Gastroesophageal sphincter (tissue), 4 donors: Measurements from ENCODE around the gene CDIPT. TPM values are rescaled to one million over a fixed set of nuclear protein-coding genes. Genes with fewer than 3 reads are reported as not detected.

ENCODE experiments used
- ATAC-seq: fragments of 150-250 bp; one replicate; pipeline ENCODE4 v1.9.1; 2016; ENCODE audit warnings: mild to moderate bottlenecking, moderate library complexity
- H3K27ac ChIP-seq, 4 donors: fragments of 200-600 bp; sonication (generic) in 3 of 4; 1 replicate in 3 of 4; 2 replicates in 1 of 4; pipeline ENCODE4 v1.5.1; 2016 to 2019
- H3K27me3 ChIP-seq: fragments of 200-600 bp; sonication (generic); one replicate; pipeline ENCODE4 v1.5.1; 2019
- H3K36me3 ChIP-seq, 2 donors: fragments of 200-600 bp; sonication (generic); one replicate each; pipeline ENCODE4 v1.5.1; 2019; ENCODE audit warnings: control low read depth in 1 of 2
- H3K4me1 ChIP-seq, 3 donors: fragments of 200-600 bp; sonication (generic); 1 replicate in 2 of 3; 2 replicates in 1 of 3; pipeline ENCODE4 v1.5.1; 2016 to 2019; ENCODE audit warnings: control low read depth in 2 of 3
- H3K4me3 ChIP-seq, 2 donors: fragments of 200-600 bp; sonication (generic); one replicate each; pipeline ENCODE4 v1.5.1; 2019; ENCODE audit warnings: mild to moderate bottlenecking in 1 of 2, moderate library complexity in 1 of 2
- H3K9me3 ChIP-seq, 3 donors: fragments of 200-600 bp; sonication (generic); one replicate each; pipeline ENCODE4 v1.5.1; 2017 to 2019; ENCODE audit warnings: control low read depth in 2 of 3
- EP300 ChIP-seq: sonication (generic); formaldehyde crosslinking; IDR thresholded peaks from one replicate; pipeline ENCODE4 v1.6.1; 2017; ENCODE audit warnings: antibody characterized with exemption, mild to moderate bottlenecking
- POLR2A ChIP-seq, 2 donors: fragments of 450-650 bp; IDR thresholded peaks; one replicate each; pipeline ENCODE4 v1.6.1; 2017; ENCODE audit warnings: antibody characterized with exemption in 2 of 2, mild to moderate bottlenecking in 2 of 2, moderate library complexity in 1 of 2
- POLR2AphosphoS5 ChIP-seq: sonication (generic); formaldehyde crosslinking; IDR thresholded peaks from one replicate; pipeline ENCODE4 v1.6.1; 2017; ENCODE audit warnings: antibody characterized with exemption
- WGBS, 2 donors: methylation state at CpG; one replicate each; pipeline ENCODE4 v1.1.5; 2018; ENCODE audit warnings: low coverage in 1 of 2; 5-methylcytosine and 5-hydroxymethylcytosine counted together
- total RNA-seq, 4 donors: library from RNA; depleted of rRNA; stranded (reverse); fragments of >200 nt; gene quantifications; one replicate each; pipeline ENCODE4 v1.1.0, GENCODE V29; 2016
- TF ChIP-seq, protein P1 (sequence below), 4 experiments: fragments of 200-600 bp in 2 of 4; fragments of 450-650 bp in 2 of 4; sonication (generic) in 1 of 4; IDR thresholded peaks; one replicate each; pipeline ENCODE4 v1.5.1; 2017 to 2019; ENCODE audit warnings: antibody characterized with exemption in 4 of 4, mild to moderate bottlenecking in 2 of 4, moderate library complexity in 2 of 4

CDIPT gene
- total RNA-seq, 4 donors from 2014 or later = 119 to 167 (median 130) TPM

DNA sequence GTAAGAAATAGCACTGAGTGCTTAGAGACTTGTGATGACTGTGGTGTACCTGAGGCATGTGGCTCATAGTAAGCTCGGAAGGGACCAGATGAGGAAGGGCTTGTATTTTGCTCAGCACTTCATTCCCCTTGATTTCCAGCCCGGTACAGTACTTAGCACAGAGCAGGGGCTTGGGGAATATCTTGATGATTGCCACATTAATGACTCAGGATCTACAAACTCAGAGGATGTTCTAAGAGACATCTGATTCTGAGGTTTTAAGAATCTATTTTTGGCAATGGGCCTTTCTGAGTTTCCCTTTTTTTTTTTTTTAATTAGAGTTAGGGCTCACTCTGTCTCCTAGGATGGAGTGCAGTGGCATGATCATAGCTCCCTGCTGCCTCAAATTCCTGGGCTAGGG is 46.4 kb upstream of the CDIPT start:
- TF ChIP-seq POLR2AphosphoS5 (no peak), EP300 (no peak), POLR2A (IDR thresholded peaks at IDR 0.05) (no peak)
- TF ChIP-seq, protein P1, sequence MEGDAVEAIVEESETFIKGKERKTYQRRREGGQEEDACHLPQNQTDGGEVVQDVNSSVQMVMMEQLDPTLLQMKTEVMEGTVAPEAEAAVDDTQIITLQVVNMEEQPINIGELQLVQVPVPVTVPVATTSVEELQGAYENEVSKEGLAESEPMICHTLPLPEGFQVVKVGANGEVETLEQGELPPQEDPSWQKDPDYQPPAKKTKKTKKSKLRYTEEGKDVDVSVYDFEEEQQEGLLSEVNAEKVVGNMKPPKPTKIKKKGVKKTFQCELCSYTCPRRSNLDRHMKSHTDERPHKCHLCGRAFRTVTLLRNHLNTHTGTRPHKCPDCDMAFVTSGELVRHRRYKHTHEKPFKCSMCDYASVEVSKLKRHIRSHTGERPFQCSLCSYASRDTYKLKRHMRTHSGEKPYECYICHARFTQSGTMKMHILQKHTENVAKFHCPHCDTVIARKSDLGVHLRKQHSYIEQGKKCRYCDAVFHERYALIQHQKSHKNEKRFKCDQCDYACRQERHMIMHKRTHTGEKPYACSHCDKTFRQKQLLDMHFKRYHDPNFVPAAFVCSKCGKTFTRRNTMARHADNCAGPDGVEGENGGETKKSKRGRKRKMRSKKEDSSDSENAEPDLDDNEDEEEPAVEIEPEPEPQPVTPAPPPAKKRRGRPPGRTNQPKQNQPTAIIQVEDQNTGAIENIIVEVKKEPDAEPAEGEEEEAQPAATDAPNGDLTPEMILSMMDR (IDR thresholded peaks at IDR 0.05) = no peak
- ATAC-seq = no peak
- 65 to 66% methylated on average over 2 of the region's 2 CpGs for WGBS, 2 donors
- Histone ChIP-seq H3K4me1 (no peaks in the 10 kb centered on the region), H3K36me3 (peaks cover 0 to 30% of the 10 kb centered on the region in 2 donors), H3K9me3 (no peaks in the 10 kb centered on the region), H3K27ac (no peak overlapping the region), H3K27me3 (no peaks in the 10 kb centered on the region), H3K4me3 (no peak overlapping the region)

DNA sequence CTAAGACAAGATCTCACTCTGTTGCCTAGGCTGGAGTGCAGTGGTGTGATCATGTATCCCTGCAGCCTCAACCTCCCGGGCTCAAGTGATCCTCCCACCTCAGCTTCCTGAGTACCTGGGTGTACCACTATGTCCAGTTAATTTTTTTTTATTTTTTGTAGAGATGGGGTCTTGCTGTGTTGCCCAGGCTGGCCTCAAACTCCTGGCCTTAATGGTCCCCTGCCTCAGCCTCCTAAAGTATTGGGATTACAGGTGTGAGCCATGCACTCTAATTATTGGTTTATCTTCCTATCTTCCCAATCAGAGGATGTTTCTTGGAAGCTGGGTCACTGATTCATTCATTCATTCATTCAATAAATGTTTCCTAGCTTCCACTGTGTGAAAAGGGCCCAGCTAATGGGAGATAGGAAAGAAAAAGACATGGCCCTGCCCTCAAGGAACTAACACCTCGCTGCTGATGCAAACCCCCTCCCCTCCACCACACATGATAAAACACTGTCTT is 45.7 kb upstream of the CDIPT start:
- 90 to 100% methylated on average over 1 to 2 of the region's 2 CpGs for WGBS, 2 donors
- H3K27me3 ChIP-seq = no peaks in the 10 kb centered on the region
- no peaks in the 10 kb centered on the region for H3K9me3 ChIP-seq
- no peak for TF ChIP-seq POLR2A (IDR thresholded peaks at IDR 0.05)
- no peak for TF ChIP-seq EP300
- TF ChIP-seq POLR2AphosphoS5 = no peak
- TF ChIP-seq, protein P1 (IDR thresholded peaks at IDR 0.05) = no peak
- ATAC-seq = no peak
- H3K27ac ChIP-seq = no peak overlapping the region
- no peak overlapping the region for H3K4me3 ChIP-seq
- peaks cover 0 to 24% of the 10 kb centered on the region in 2 donors for H3K36me3 ChIP-seq
- H3K4me1 ChIP-seq = no peaks in the 10 kb centered on the region

DNA sequence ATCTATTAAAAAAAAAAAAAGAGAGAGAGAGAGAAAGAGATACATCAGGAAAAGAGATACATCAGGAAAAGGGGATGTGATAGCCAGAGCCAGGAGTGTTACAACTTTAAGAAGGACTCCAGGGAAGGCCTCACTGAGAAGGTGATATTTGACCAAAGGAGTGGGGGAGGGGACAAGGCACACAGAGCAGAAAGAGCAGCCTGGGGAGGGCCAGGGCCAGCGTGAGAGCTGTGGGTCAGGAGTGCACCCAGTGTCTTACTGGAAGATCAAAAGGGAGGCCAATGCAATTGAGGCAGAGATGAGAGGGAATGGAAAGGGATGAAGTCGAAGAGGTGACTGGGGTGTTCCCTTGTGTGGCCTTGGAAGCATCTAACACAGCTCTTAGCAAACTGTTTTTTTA is 44.9 kb upstream of the CDIPT start:
- TF ChIP-seq, protein P1 (IDR thresholded peaks at IDR 0.05) = no peak
- TF ChIP-seq POLR2A (IDR thresholded peaks at IDR 0.05) (no peak), POLR2AphosphoS5 (no peak), EP300 (no peak)
- Histone ChIP-seq H3K9me3 (no peaks in the 10 kb centered on the region), H3K4me3 (no peak overlapping the region), H3K36me3 (peaks cover 0 to 17% of the 10 kb centered on the region in 2 donors), H3K27me3 (no peaks in the 10 kb centered on the region), H3K4me1 (no peaks in the 10 kb centered on the region), H3K27ac (no peak overlapping the region)
- ATAC-seq = no peak
- WGBS, 2 donors = 58 to 63% methylated on average over 2 of the region's 2 CpGs

DNA sequence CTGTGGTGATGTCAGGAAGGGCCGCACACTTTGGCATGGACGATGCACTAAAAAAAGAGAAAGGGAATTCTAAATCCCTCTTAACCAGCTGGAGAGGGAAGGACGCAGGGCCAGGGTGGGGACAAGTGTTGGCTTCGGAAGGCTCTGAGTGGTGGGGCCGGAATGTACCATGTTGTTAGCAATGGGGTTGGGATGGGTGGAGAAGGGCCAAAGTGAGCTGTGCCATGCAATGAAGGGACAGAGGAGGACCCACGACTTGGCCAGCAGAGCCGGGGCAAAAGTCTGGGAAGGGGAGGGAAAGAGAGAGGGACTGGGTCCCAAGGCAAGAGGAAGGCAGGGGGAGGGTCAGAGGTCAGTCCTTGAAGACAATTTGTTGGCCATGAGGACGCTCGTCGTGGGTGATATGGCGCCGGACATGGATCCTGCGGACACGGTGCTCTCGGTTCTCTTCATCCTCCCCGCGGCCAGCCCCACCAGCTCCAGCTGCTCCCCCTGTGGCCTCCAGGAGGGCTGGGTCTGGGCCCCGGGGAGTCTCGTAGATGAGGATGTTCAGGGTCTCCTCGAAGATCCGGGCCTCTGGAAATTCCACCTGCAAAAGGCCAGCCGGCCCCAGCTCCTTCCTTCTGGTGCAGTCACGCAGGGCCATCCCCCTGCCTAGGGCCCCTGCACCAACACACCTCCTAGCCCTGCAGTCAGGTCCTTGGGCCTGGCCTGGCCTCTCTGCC is 43.7 kb upstream of the CDIPT start:
- 77 to 86% methylated on average over 6 to 10 of the region's 23 CpGs for WGBS, 2 donors
- no peaks in the 10 kb centered on the region for H3K9me3 ChIP-seq
- H3K4me1 ChIP-seq = no peaks in the 10 kb centered on the region
- H3K36me3 ChIP-seq = peaks cover 0 to 17% of the 10 kb centered on the region in 2 donors
- H3K27ac ChIP-seq = no peak overlapping the region
- H3K4me3 ChIP-seq = no peak overlapping the region
- ATAC-seq = no peak
- H3K27me3 ChIP-seq = peaks cover 3% of the 10 kb centered on the region
- TF ChIP-seq POLR2A (IDR thresholded peaks at IDR 0.05) = no peak
- TF ChIP-seq, protein P1 (IDR thresholded peaks at IDR 0.05) = no peak
- no peak for TF ChIP-seq POLR2AphosphoS5
- TF ChIP-seq EP300 = no peak

DNA sequence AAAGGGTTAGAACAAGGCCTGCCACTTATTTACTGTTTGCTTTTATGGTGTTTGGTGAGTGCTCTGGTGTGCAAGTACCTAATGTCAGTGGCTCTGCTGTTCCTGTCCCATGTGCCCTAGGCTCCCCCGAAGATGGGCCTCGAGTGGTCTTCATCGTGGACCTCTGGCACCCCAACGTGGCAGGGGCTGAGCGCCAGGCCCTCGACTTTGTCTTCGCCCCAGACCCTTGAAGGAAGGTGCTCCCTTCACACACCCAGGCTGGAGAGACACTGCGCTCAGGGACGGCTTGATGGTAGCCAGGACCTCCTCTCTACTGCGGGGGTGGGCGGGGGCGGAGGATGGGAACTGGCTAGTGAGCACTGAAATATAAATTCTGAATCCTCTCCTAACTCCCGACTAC is 42.6 kb upstream of the CDIPT start:
- no peak overlapping the region for H3K4me3 ChIP-seq
- H3K27ac ChIP-seq = no peak overlapping the region
- peaks cover 13% of the 10 kb centered on the region for H3K27me3 ChIP-seq
- 71 to 94% methylated on average over 2 to 9 of the region's 13 CpGs for whole genome bisulfite sequencing, 2 donors
- H3K4me1 ChIP-seq = peaks cover 0 to 3% (median 0%) of the 10 kb centered on the region in 3 donors
- ATAC-seq = no peak
- no peak for TF ChIP-seq POLR2AphosphoS5
- TF ChIP-seq POLR2A (IDR thresholded peaks at IDR 0.05) = no peak
- TF ChIP-seq EP300 = no peak
- TF ChIP-seq, protein P1 (IDR thresholded peaks at IDR 0.05) = no peak
- H3K9me3 ChIP-seq = no peaks in the 10 kb centered on the region
- peaks cover 0 to 17% of the 10 kb centered on the region in 2 donors for H3K36me3 ChIP-seq
